ENCODE results near the gene APELA. TPM values are rescaled to one million over a fixed set of nuclear protein-coding genes. Genes with fewer than 3 reads are reported as not detected.

APELA gene
- total RNA-seq, 4 donors from 2014 or later: not detected

GRCh38 chr4:164866817-164867490 is 10.0 kb upstream of the APELA start:
- no peaks in the 10 kb centered on the region for H3K9me3 ChIP-seq
- no peak for TF ChIP-seq POLR2AphosphoS5 (IDR thresholded peaks at IDR 0.05)
- no peak for TF ChIP-seq EP300 (IDR thresholded peaks at IDR 0.05)
- no peak for TF ChIP-seq POLR2A (IDR thresholded peaks at IDR 0.05)
- no peak for TF ChIP-seq CTCF (IDR thresholded peaks at IDR 0.05)
- WGBS: 24% methylated on average over 3 of the region's 3 CpGs
- no peak for DNase-seq (ENCODE audit: low spot score in 2 of 2)
- H3K27ac ChIP-seq: no peak overlapping the region
- no peaks in the 10 kb centered on the region for H3K36me3 ChIP-seq
- no peaks in the 10 kb centered on the region for H3K27me3 ChIP-seq
- H3K4me1 ChIP-seq: no peaks in the 10 kb centered on the region
- H3K4me3 ChIP-seq: no peak overlapping the region

- Histone ChIP-seq H3K27me3 (no peaks in the 10 kb centered on the region), H3K4me3 (no peak overlapping the region), H3K9me3 (no peaks in the 10 kb centered on the region), H3K27ac (no peak overlapping the region), H3K36me3 (no peaks in the 10 kb centered on the region), H3K4me1 (no peaks in the 10 kb centered on the region)
- 90% methylated on average over 4 of the region's 4 CpGs for WGBS
- TF ChIP-seq CTCF (IDR thresholded peaks at IDR 0.05) (no peak), POLR2AphosphoS5 (IDR thresholded peaks at IDR 0.05) (no peak), POLR2A (IDR thresholded peaks at IDR 0.05) (no peak), EP300 (IDR thresholded peaks at IDR 0.05) (no peak)
- no peak for DNase-seq (ENCODE audit: low spot score in 2 of 2)
Measured at GRCh38 chr4:164871673-164872072, 5.3 kb upstream of the APELA start.

GRCh38 chr4:164872481-164872880 is 4.5 kb upstream of the APELA start:
- DNase-seq (ENCODE audit: low spot score in 2 of 2): no peak
- H3K4me3 ChIP-seq: no peak overlapping the region
- H3K9me3 ChIP-seq: no peaks in the 10 kb centered on the region
- TF ChIP-seq POLR2AphosphoS5 (IDR thresholded peaks at IDR 0.05) (no peak), POLR2A (IDR thresholded peaks at IDR 0.05) (no peak), CTCF (IDR thresholded peaks at IDR 0.05) (no peak), EP300 (IDR thresholded peaks at IDR 0.05) (no peak)
- no peak overlapping the region for H3K27ac ChIP-seq
- no peaks in the 10 kb centered on the region for H3K36me3 ChIP-seq
- WGBS: 78% methylated on average over 3 of the region's 3 CpGs
- H3K4me1 ChIP-seq: no peaks in the 10 kb centered on the region
- no peaks in the 10 kb centered on the region for H3K27me3 ChIP-seq

GRCh38 chr4:164874789-164875188 is 2.2 kb upstream of the APELA start:
- H3K4me3 ChIP-seq: no peak overlapping the region
- H3K27me3 ChIP-seq: no peaks in the 10 kb centered on the region
- no peaks in the 10 kb centered on the region for H3K4me1 ChIP-seq
- H3K9me3 ChIP-seq: no peaks in the 10 kb centered on the region
- no peaks in the 10 kb centered on the region for H3K36me3 ChIP-seq
- WGBS: 71% methylated on average over 3 of the region's 3 CpGs
- no peak for DNase-seq (ENCODE audit: low spot score in 2 of 2)
- no peak overlapping the region for H3K27ac ChIP-seq
- no peak for TF ChIP-seq POLR2AphosphoS5 (IDR thresholded peaks at IDR 0.05)
- no peak for TF ChIP-seq CTCF (IDR thresholded peaks at IDR 0.05)
- TF ChIP-seq EP300 (IDR thresholded peaks at IDR 0.05): no peak
- no peak for TF ChIP-seq POLR2A (IDR thresholded peaks at IDR 0.05)

- Histone ChIP-seq H3K4me3 (no peak overlapping the region), H3K27me3 (no peaks in the 10 kb centered on the region), H3K9me3 (no peaks in the 10 kb centered on the region), H3K27ac (no peak overlapping the region), H3K4me1 (no peaks in the 10 kb centered on the region), H3K36me3 (no peaks in the 10 kb centered on the region)
- TF ChIP-seq CTCF (IDR thresholded peaks at IDR 0.05) (no peak), POLR2A (IDR thresholded peaks at IDR 0.05) (no peak), EP300 (IDR thresholded peaks at IDR 0.05) (no peak), POLR2AphosphoS5 (IDR thresholded peaks at IDR 0.05) (no peak)
- DNase-seq (ENCODE audit: low spot score in 2 of 2): no peak
- 30% methylated on average over 1 of the region's 1 CpG for WGBS
Measured at GRCh38 chr4:164880489-164881262, 3.7 kb downstream of the APELA start.

Data from suprapubic skin (tissue), 4 donors.